ENCODE data around the gene ACAT2.
"Not testable (repeated sequence)": the region's sequence is repeated elsewhere in the genome, so short reads cannot be mapped to it uniquely, and the experiment has no call there.

ACAT2 gene

GRCh38 chr6:159813781-159814180, 51.9 kb downstream of the ACAT2 start:
- DNase-seq (ENCODE audit: low read depth): no peak

GRCh38 chr6:159815410-159815809, 53.6 kb downstream of the ACAT2 start:
- no peak for DNase-seq (ENCODE audit: low read depth)

- DNase-seq (ENCODE audit: low read depth): not testable (repeated sequence)
These were observed 54.9 kb downstream of the ACAT2 start for GRCh38 chr6:159816775-159817174.

- no peak for DNase-seq (ENCODE audit: low read depth)
These were observed 56.3 kb downstream of the ACAT2 start for GRCh38 chr6:159817951-159818739.

GRCh38 chr6:159819098-159819497, 57.3 kb downstream of the ACAT2 start:
- no peak for DNase-seq (ENCODE audit: low read depth)

GRCh38 chr6:159819932-159820640, 58.2 kb downstream of the ACAT2 start:
- DNase-seq (ENCODE audit: low read depth): peak; percentile 29

- DNase-seq (ENCODE audit: low read depth): no peak
These were observed 59.3 kb downstream of the ACAT2 start for GRCh38 chr6:159821122-159821521.

- DNase-seq (ENCODE audit: low read depth): no peak
These were observed 59.9 kb downstream of the ACAT2 start for GRCh38 chr6:159821726-159822125.

GRCh38 chr6:159823953-159824352, 62.1 kb downstream of the ACAT2 start:
- no peak for DNase-seq (ENCODE audit: low read depth)

- DNase-seq (ENCODE audit: low read depth): not testable (repeated sequence)
These were observed 62.8 kb downstream of the ACAT2 start for GRCh38 chr6:159824690-159825089.

GRCh38 chr6:159826004-159826403, 64.2 kb downstream of the ACAT2 start:
- no peak for DNase-seq (ENCODE audit: low read depth)

- DNase-seq (ENCODE audit: low read depth): no peak
These were observed 65.3 kb downstream of the ACAT2 start for GRCh38 chr6:159826968-159827647.

- DNase-seq (ENCODE audit: low read depth): no peak
These were observed 66.2 kb downstream of the ACAT2 start for GRCh38 chr6:159828074-159828473.
